A673 (cell line): Measurements from ENCODE around the gene KRT80. TPM values are rescaled to one million over a fixed set of nuclear protein-coding genes. Genes with fewer than 3 reads are reported as not detected.

Experiments
- BruUV-seq: library from RNA; stranded (reverse); fragments of 400-500 nt; replicated peaks from 2 replicates; lab custom pipeline; 2021; lab: Mats Ljungman, UMichigan
- CTCF ChIA-PET: fragments of 300-600 bp; sonication (Branson Sonifier 250); formaldehyde crosslinking; loops from one replicate; lab custom pipeline; 2022; ENCODE audit warnings: antibody characterized with exemption; lab: Charles Lee
- POLR2A ChIA-PET: fragments of 300-600 bp; sonication (Branson Sonifier 250); formaldehyde crosslinking; loops from one replicate; lab custom pipeline; 2022; ENCODE audit warnings: antibody characterized with exemption; ENCODE audit not compliant: low non-redundant PET; lab: Charles Lee
- DNase-seq: peaks from one replicate; pipeline ENCODE4 v3.0.0-alpha.2; 2015; ENCODE audit warnings: low spot score
- H3K27ac ChIP-seq: fragments of 200-600 bp; sonication (generic); 2 replicates; pipeline ENCODE4 v1.5.1; 2016; ENCODE audit warnings: mixed run types, low read depth, mild to moderate bottlenecking, mixed read lengths, antibody characterized with exemption, low read length; ENCODE audit not compliant: poor library complexity, severe bottlenecking
- H3K27me3 ChIP-seq: fragments of 200-600 bp; sonication (generic); replicated peaks from 2 replicates; pipeline ENCODE4 v1.6.1; 2017; ENCODE audit warnings: mixed run types, low read depth, mild to moderate bottlenecking, mixed read lengths, antibody characterized with exemption, low read length; ENCODE audit not compliant: insufficient read depth, poor library complexity
- H3K36me3 ChIP-seq: fragments of 200-600 bp; sonication (generic); 2 replicates; pipeline ENCODE4 v1.6.1; 2016; ENCODE audit warnings: mixed run types, mild to moderate bottlenecking, mixed read lengths, antibody characterized with exemption, low read length; ENCODE audit not compliant: insufficient read depth, poor library complexity, severe bottlenecking
- H3K4me1 ChIP-seq: fragments of 200-600 bp; sonication (generic); 2 replicates; pipeline ENCODE4 v1.6.1; 2017; ENCODE audit warnings: mixed run types, mild to moderate bottlenecking, mixed read lengths, antibody characterized with exemption, low read length; ENCODE audit not compliant: insufficient read depth, poor library complexity, severe bottlenecking
- H3K4me3 ChIP-seq: fragments of 200-600 bp; sonication (generic); 2 replicates; pipeline ENCODE4 v1.5.1; 2016; ENCODE audit warnings: low read depth, mixed run types, mild to moderate bottlenecking, mixed read lengths, low read length; ENCODE audit not compliant: poor library complexity, severe bottlenecking
- H3K9me3 ChIP-seq: fragments of 200-600 bp; sonication (generic); 2 replicates; pipeline ENCODE4 v1.6.1; 2016; ENCODE audit warnings: mixed run types, low read depth, mild to moderate bottlenecking, mixed read lengths, antibody characterized with exemption, low read length; ENCODE audit not compliant: poor library complexity, severe bottlenecking
- CTCF ChIP-seq: fragments of 300-800, 200-600 bp; sonication (generic); conservative IDR thresholded peaks from 2 replicates; pipeline ENCODE4 v1.5.1; 2017; ENCODE audit warnings: low read depth, mild to moderate bottlenecking, antibody characterized with exemption, low read length, moderate library complexity, mixed read lengths
- EZH2 ChIP-seq: fragments of 200-600 bp; sonication (generic); IDR thresholded peaks from 2 replicates; pipeline ENCODE4 v1.6.1; 2017; ENCODE audit warnings: borderline replicate concordance, low read depth, mild to moderate bottlenecking, mixed read lengths, antibody characterized with exemption, low read length; ENCODE audit not compliant: poor library complexity, severe bottlenecking
- intact Hi-C: fragments of 100-400 bp; cut with micrococcal nuclease; formaldehyde crosslinking; loops from one replicate; pipeline ENCODE4 v1.10.0; 2022; ENCODE audit not compliant: unreplicated experiment
- total RNA-seq: library from RNA; stranded (reverse); gene quantifications from 2 replicates; pipeline ENCODE4 v1.2.3, GENCODE V29; 2021

Gene KRT80
- total RNA-seq, 1 experiment from 2014 or later, result 1.0 TPM

GRCh38 chr12:52206304-52207040, 14.7 kb upstream of the KRT80 start:
- H3K9me3 ChIP-seq, result no peaks in the 10 kb centered on the region
- no peak for DNase-seq
- no peaks in the 10 kb centered on the region for H3K27me3 ChIP-seq
- H3K27ac ChIP-seq, result no peak overlapping the region
- no TSS peak for BruUV-seq
- TF ChIP-seq EZH2 (no peak), CTCF (no peak)
- ChIA-PET POLR2A (no interaction called here), CTCF (no interaction called here)
- no peaks in the 10 kb centered on the region for H3K36me3 ChIP-seq
- peaks cover 24% of the 10 kb centered on the region for H3K4me1 ChIP-seq
- H3K4me3 ChIP-seq, result no peak overlapping the region
- intact Hi-C loops, result no loop called here

DNA sequence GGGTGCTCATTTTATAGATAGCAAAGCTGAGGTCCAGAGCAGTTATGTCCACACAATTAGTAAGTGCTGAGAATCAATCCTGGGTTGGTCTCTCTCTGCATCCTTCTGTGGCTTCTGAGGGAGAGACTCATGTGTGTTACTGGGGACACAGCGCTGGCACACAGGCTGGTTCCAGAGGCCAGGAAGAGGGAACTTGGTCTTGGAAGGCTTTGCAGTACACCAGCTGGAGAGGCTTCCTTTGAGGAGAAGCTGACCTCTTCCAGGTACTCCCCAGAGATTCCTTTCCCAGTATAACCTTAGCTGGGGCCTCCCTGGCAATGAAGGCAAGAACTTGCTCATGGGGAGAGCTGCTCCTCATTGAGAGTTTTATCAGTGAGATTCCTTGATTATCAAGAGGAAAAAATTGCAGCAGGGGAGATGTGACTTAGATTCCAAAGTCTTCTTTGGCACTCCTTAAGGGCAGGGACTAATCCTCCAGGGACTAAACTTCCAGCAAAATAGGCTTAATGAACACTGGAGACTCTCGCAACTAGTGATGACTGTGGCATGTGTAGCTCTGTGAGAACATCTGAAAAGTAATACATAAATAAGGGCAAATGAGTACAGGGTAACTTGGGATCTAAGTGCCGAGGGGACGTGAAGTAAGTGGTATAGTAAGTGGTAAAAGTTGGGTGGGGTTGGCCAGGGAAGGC, 13.9 kb upstream of the KRT80 start:
- H3K4me3 ChIP-seq, result no peak overlapping the region
- DNase-seq, result no peak
- BruUV-seq, result no TSS peak
- intact Hi-C loops, result no loop called here
- CTCF ChIA-PET, result no interaction called here
- no peaks in the 10 kb centered on the region for H3K9me3 ChIP-seq
- H3K4me1 ChIP-seq, result peaks cover 24% of the 10 kb centered on the region
- TF ChIP-seq CTCF (no peak), EZH2 (no peak)
- no peak overlapping the region for H3K27ac ChIP-seq
- no peaks in the 10 kb centered on the region for H3K36me3 ChIP-seq
- POLR2A ChIA-PET, result no interaction called here
- H3K27me3 ChIP-seq, result no peaks in the 10 kb centered on the region

DNA sequence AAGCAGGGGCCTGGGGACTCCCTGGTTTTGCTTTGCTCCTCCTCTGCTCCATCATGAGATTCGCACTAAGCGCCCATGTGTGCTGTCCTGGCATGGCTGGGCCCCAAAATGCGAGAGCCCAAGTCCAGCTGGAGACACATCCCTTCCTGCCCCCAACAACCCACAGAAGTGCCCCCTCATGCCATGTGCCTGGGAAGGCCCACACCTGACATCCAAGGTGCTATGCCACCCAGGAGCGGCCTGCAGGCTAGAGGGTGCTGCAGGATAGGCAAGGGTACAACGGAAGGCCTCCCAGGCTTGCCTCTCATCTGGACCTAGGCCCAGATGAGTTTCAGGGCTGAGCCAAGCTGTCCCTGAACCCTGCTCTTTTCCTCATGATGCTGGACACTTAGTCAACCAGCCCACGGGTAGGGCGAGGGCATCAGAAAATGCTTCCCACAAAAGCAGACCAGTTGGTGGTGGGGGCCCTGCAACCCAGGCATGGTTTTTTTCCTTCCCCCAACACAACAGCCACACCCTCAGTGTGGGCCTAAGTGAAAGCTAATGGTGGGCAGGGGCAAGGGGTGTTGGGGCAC, 13.2 kb upstream of the KRT80 start:
- no peaks in the 10 kb centered on the region for H3K9me3 ChIP-seq
- no peak overlapping the region for H3K4me3 ChIP-seq
- TF ChIP-seq EZH2 (no peak), CTCF (no peak)
- ChIA-PET CTCF (no interaction called here), POLR2A (no interaction called here)
- no peak for DNase-seq
- H3K36me3 ChIP-seq, result no peaks in the 10 kb centered on the region
- peaks cover 24% of the 10 kb centered on the region for H3K4me1 ChIP-seq
- BruUV-seq, result no TSS peak
- H3K27ac ChIP-seq, result no peak overlapping the region
- intact Hi-C loops, result no loop called here
- H3K27me3 ChIP-seq, result no peaks in the 10 kb centered on the region
